SK-N-SH treated with all-trans-retinoic acid at 6 μM for 48 hours (cell line): ENCODE measurements around the gene SLC12A8.

ENCODE experiments used
- ATAC-seq: fragments of 200-7000 bp; cut with Tn5 transposase; 3 replicates; pipeline ENCODE4 v1.9.1; 2020; ENCODE audit warnings: mild to moderate bottlenecking, moderate library complexity
- ARNTL ChIP-seq: fragments of 450-650 bp; formaldehyde crosslinking; IDR thresholded peaks from 2 replicates; pipeline ENCODE4 v1.5.0; 2020; ENCODE audit warnings: low read depth, mild to moderate bottlenecking, moderate library complexity, borderline replicate concordance
- BACH2 ChIP-seq: fragments of 250-450 bp; sonication (Bioruptor Pico); IDR thresholded peaks from 2 replicates; pipeline ENCODE4 v1.9.0; 2021; ENCODE audit warnings: mild to moderate bottlenecking, borderline replicate concordance
- CSDC2 ChIP-seq: fragments of 250-450 bp; sonication (Bioruptor Pico); IDR thresholded peaks from 2 replicates; pipeline ENCODE4 v1.5.0; 2020; ENCODE audit warnings: mild to moderate bottlenecking, moderate library complexity
- ESRRG ChIP-seq: fragments of 250-450 bp; sonication (Bioruptor Pico); IDR thresholded peaks from 2 replicates; pipeline ENCODE4 v1.6.1; 2021; ENCODE audit warnings: mild to moderate bottlenecking
- GLIS3 ChIP-seq: fragments of 250-450 bp; sonication (Bioruptor Pico); IDR thresholded peaks from 2 replicates; pipeline ENCODE4 v1.5.0; 2020; ENCODE audit warnings: mild to moderate bottlenecking, moderate library complexity
- ISL1 ChIP-seq: fragments of 250-450 bp; sonication (Bioruptor Pico); IDR thresholded peaks from 2 replicates; pipeline ENCODE4 v2.1.2; 2022; ENCODE audit warnings: mild to moderate bottlenecking, moderate library complexity
- OSR1 ChIP-seq: fragments of 250-450 bp; sonication (Bioruptor Pico); IDR thresholded peaks from 2 replicates; pipeline ENCODE4 v1.8.0; 2022; ENCODE audit warnings: moderate library complexity, mild to moderate bottlenecking, inconsistent platforms
- PPARA ChIP-seq: fragments of 250-450 bp; sonication (Bioruptor Pico); IDR thresholded peaks from 2 replicates; pipeline ENCODE4 v1.5.0; 2020; ENCODE audit warnings: mild to moderate bottlenecking, borderline replicate concordance
- RARB ChIP-seq: fragments of 250-450 bp; sonication (Bioruptor Pico); IDR thresholded peaks from 2 replicates; pipeline ENCODE4 v1.8.0; 2021; ENCODE audit warnings: mild to moderate bottlenecking, moderate library complexity
- SNAI2 ChIP-seq: fragments of 250-450 bp; sonication (Bioruptor Pico); IDR thresholded peaks from 2 replicates; pipeline ENCODE4 v1.5.0; 2020; ENCODE audit warnings: mild to moderate bottlenecking, moderate library complexity
- TCF4 ChIP-seq: fragments of 250-450 bp; sonication (Bioruptor Pico); IDR thresholded peaks from 2 replicates; pipeline ENCODE4 v1.8.0; 2021; ENCODE audit warnings: mild to moderate bottlenecking, moderate library complexity, borderline replicate concordance
- TOX ChIP-seq: fragments of 250-450 bp; sonication (Bioruptor Pico); IDR thresholded peaks from 2 replicates; pipeline ENCODE4 v1.8.0; 2021; ENCODE audit warnings: mild to moderate bottlenecking, moderate library complexity, borderline replicate concordance
- ZC3H10 ChIP-seq: fragments of 250-450 bp; sonication (Bioruptor Pico); IDR thresholded peaks from 2 replicates; pipeline ENCODE4 v1.5.1; 2021; ENCODE audit warnings: mild to moderate bottlenecking, moderate library complexity
- ZFP3 ChIP-seq: fragments of 250-450 bp; sonication (Bioruptor Pico); IDR thresholded peaks from 2 replicates; pipeline ENCODE4 v1.5.0; 2020; ENCODE audit warnings: mild to moderate bottlenecking, moderate library complexity
- ZFP30 ChIP-seq: fragments of 450-650 bp; formaldehyde crosslinking; IDR thresholded peaks from 2 replicates; pipeline ENCODE4 v1.5.0; 2022; ENCODE audit warnings: mild to moderate bottlenecking, moderate library complexity
- ZNF565 ChIP-seq: fragments of 450-650 bp; formaldehyde crosslinking; conservative IDR thresholded peaks from 2 replicates; pipeline ENCODE4 v1.5.0; 2020; ENCODE audit warnings: low read depth, mild to moderate bottlenecking, moderate library complexity
- ZNF70 ChIP-seq: fragments of 450-650 bp; formaldehyde crosslinking; IDR thresholded peaks from 2 replicates; pipeline ENCODE4 v1.5.0; 2020; ENCODE audit warnings: mild to moderate bottlenecking, moderate library complexity
- ZNF8 ChIP-seq: fragments of 450-650 bp; formaldehyde crosslinking; IDR thresholded peaks from 2 replicates; pipeline ENCODE4 v1.5.0; 2020; ENCODE audit warnings: mild to moderate bottlenecking, moderate library complexity
- TF ChIP-seq, protein P1 (sequence below): fragments of 250-450 bp; sonication (Bioruptor Pico); IDR thresholded peaks from 2 replicates; pipeline ENCODE4 v1.5.1; 2021; ENCODE audit warnings: mild to moderate bottlenecking, moderate library complexity
- TF ChIP-seq, protein P2 (sequence below): fragments of 250-450 bp; sonication (Bioruptor Pico); IDR thresholded peaks from 2 replicates; pipeline ENCODE4 v1.5.1; 2020; ENCODE audit warnings: low read depth, mild to moderate bottlenecking, moderate library complexity
- TF ChIP-seq, protein P3 (sequence below): fragments of 250-450 bp; sonication (Bioruptor Pico); IDR thresholded peaks from 2 replicates; pipeline ENCODE4 v1.8.0; 2020; ENCODE audit warnings: mild to moderate bottlenecking, moderate library complexity, borderline replicate concordance

The SLC12A8 gene

DNA sequence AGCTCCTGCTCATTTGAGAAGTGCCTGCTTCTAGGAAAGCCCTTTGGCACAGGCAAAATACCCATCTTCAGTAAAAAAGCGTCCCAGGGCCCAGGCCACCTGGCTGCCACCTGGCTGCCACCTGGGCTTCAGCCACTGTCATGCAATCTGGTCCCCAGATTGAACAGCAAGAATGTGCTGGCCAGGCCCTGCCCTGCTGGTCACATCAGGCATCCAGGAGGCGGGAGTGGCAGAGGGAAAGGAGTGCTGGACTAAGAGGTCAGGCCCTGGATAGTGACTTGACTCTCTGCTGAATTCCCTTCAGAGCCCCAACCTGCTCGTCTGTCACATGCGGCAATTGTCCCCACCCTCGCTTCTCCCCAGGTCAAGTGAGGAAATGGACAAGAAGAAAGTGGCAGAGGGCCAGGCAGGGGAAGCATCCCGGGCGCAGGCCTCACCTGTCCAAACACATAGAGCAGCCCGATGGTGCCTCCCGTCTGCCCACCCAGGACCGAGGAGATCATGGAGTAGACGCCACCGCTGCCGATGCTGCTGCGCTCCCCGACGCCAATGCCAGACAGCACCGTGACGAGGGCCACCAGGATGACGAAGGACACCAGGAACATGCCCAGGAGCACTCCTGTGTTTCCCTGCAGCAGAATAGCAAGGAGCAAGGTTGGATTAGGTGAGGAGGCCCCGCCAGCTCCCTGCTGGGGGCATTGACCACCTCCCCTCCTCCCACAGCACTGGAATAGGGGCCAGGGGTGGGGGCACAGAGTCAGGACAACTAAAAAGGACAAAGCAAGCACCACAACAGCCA is 25.5 kb downstream of the SLC12A8 start:
- ATAC-seq, result peak; percentile 38; the same call in 2 of the 3 replicates
- peak; percentile 78; the same call in 1 of the 2 replicates for TF ChIP-seq TCF4 (CRISPR knock-in tag)
- TF ChIP-seq BACH2 (CRISPR knock-in tag), result no peak

DNA sequence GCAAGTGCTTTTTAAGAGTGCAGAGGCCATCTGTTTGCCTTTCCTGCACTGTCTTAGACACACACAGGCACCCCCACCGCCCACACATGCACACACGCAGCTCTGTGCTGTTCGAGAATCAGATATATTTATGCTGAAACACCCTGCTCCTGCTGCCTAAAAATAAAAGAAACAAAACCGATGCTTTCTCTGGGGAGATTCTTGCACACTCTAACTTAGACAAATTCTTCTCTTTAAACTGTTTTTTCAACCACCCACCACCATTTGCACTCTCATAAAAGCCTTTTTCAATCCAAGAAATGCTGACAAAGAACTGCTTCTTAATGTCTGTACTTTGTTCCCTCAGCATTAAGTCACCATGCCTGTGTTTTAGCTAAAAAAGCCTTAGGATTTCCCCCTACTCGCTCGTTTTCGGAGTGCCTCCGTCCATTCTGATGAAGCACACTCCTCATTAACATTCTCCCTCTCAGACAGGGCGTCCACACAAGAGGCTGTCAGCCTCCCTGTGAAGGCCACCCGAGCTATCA is 26.2 kb downstream of the SLC12A8 start:
- ATAC-seq, result peak; percentile 70
- TF ChIP-seq ZFP30, result no peak
- TF ChIP-seq, protein P1, sequence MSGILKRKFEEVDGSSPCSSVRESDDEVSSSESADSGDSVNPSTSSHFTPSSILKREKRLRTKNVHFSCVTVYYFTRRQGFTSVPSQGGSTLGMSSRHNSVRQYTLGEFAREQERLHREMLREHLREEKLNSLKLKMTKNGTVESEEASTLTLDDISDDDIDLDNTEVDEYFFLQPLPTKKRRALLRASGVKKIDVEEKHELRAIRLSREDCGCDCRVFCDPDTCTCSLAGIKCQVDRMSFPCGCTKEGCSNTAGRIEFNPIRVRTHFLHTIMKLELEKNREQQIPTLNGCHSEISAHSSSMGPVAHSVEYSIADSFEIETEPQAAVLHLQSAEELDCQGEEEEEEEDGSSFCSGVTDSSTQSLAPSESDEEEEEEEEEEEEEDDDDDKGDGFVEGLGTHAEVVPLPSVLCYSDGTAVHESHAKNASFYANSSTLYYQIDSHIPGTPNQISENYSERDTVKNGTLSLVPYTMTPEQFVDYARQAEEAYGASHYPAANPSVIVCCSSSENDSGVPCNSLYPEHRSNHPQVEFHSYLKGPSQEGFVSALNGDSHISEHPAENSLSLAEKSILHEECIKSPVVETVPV (CRISPR knock-in tag), result no peak
- no peak for TF ChIP-seq ZNF565 (CRISPR knock-in tag)
- TF ChIP-seq RARB (CRISPR knock-in tag), result no peak
- TF ChIP-seq SNAI2 (CRISPR knock-in tag), result no peak
- no peak for TF ChIP-seq BACH2 (CRISPR knock-in tag)
- TF ChIP-seq TCF4 (CRISPR knock-in tag), result no peak
- TF ChIP-seq, protein P2, sequence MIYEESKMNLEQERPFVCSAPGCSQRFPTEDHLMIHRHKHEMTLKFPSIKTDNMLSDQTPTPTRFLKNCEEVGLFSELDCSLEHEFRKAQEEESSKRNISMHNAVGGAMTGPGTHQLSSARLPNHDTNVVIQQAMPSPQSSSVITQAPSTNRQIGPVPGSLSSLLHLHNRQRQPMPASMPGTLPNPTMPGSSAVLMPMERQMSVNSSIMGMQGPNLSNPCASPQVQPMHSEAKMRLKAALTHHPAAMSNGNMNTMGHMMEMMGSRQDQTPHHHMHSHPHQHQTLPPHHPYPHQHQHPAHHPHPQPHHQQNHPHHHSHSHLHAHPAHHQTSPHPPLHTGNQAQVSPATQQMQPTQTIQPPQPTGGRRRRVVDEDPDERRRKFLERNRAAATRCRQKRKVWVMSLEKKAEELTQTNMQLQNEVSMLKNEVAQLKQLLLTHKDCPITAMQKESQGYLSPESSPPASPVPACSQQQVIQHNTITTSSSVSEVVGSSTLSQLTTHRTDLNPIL (CRISPR knock-in tag), result no peak
- no peak for TF ChIP-seq PPARA
- TF ChIP-seq ISL1 (CRISPR knock-in tag), result no peak

DNA sequence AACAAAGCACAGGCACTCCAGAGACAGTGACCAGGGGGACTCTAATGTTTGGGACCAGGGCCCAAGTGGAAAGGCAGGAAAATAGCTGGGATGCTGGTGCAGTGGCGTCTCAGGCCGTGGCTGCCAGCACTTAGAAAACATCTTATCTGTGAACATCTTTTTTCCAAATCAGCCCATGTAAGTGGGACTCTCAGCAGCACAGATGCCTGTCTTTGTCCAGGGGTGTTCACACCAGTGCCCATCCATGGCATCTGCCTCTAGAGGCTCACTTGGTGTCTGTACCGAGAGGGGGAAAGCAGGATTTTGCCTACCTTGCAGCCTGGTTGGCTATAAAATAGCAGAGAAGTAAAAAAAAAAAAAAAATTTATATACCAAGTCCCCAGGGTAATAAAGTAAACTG is 26.7 kb downstream of the SLC12A8 start:
- no peak for TF ChIP-seq ZNF8 (CRISPR knock-in tag)
- TF ChIP-seq ZNF70 (CRISPR knock-in tag), result no peak
- no peak for TF ChIP-seq CSDC2 (CRISPR knock-in tag)
- TF ChIP-seq, protein P3, sequence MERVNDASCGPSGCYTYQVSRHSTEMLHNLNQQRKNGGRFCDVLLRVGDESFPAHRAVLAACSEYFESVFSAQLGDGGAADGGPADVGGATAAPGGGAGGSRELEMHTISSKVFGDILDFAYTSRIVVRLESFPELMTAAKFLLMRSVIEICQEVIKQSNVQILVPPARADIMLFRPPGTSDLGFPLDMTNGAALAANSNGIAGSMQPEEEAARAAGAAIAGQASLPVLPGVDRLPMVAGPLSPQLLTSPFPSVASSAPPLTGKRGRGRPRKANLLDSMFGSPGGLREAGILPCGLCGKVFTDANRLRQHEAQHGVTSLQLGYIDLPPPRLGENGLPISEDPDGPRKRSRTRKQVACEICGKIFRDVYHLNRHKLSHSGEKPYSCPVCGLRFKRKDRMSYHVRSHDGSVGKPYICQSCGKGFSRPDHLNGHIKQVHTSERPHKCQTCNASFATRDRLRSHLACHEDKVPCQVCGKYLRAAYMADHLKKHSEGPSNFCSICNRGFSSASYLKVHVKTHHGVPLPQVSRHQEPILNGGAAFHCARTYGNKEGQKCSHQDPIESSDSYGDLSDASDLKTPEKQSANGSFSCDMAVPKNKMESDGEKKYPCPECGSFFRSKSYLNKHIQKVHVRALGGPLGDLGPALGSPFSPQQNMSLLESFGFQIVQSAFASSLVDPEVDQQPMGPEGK, result no peak
- ATAC-seq, result peak; percentile 56

DNA sequence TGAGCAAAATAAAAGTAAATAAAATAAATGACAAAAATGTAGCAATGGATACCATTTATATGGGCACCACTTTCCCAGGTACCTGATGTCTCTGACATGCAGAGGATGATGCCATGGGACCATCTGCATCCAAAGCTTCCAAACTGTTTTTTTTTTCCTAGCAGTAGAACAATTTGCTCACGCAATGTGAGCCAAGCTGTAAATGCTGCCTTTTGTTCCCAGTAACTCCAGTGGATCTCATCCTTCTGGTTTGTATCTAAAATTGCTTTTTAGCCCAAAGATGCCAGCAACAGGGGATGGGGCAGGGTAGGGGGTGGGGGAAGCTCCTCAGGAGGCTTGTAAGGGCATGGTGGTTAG is 32.7 kb downstream of the SLC12A8 start:
- no peak for ATAC-seq
- TF ChIP-seq GLIS3 (CRISPR knock-in tag), result no peak
- TF ChIP-seq, protein P1 (CRISPR knock-in tag), result no peak
- no peak for TF ChIP-seq ZNF70 (CRISPR knock-in tag)
- TF ChIP-seq ZC3H10 (CRISPR knock-in tag), result no peak
- TF ChIP-seq, protein P2 (CRISPR knock-in tag), result no peak
- TF ChIP-seq OSR1 (CRISPR knock-in tag), result no peak
- TF ChIP-seq, protein P3, result no peak
- TF ChIP-seq TCF4 (CRISPR knock-in tag), result no peak
- TF ChIP-seq ESRRG, result no peak
- TF ChIP-seq ISL1 (CRISPR knock-in tag), result no peak
- TF ChIP-seq ARNTL (CRISPR knock-in tag), result no peak
- no peak for TF ChIP-seq ZNF8 (CRISPR knock-in tag)
- no peak for TF ChIP-seq ZFP3
- no peak for TF ChIP-seq CSDC2 (CRISPR knock-in tag)
- no peak for TF ChIP-seq TOX (CRISPR knock-in tag)
- no peak for TF ChIP-seq PPARA
- TF ChIP-seq BACH2 (CRISPR knock-in tag), result no peak
